ENCODE data around the gene SNTG2. TPM values are rescaled to one million over a fixed set of nuclear protein-coding genes. Genes with fewer than 3 reads are reported as not detected.

Gene SNTG2
- total and polyA plus RNA-seq, 4 donors: not detected

DNA sequence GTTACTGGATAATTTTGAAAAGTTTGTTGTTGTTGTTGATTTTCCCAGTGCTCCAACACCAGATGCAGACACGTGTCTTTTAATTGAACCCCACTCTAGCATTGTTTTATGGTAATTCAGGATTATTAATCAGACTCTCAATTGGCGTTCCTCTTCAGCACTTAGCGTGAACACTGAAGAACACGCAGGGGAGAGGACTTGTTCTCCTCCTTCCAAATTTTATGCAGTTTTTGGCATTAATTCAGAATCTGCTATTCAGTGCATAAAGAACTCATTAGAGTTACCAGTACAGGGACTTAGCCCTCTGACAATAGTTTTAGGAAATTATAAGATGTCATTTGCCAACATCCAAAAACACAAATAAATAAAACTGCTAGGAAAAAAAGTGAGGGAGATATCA is 75.5 kb downstream of the SNTG2 start:
- no peaks in the 10 kb centered on the region for H3K36me3 ChIP-seq (ENCODE audit: control insufficient read depth in 4 of 4, insufficient read depth in 3 of 4, low read depth in 1 of 4, low read length in 3 of 4)
- peaks cover 0 to 5% (median 2%) of the 10 kb centered on the region in 4 donors for H3K27me3 ChIP-seq (ENCODE audit: control insufficient read depth in 4 of 4, insufficient read depth in 4 of 4, low read length in 3 of 4)
- H3K27ac ChIP-seq (ENCODE audit: low read depth in 1 of 2, low read length in 2 of 2): no peak overlapping the region
- 78% methylated on average over 4 of the region's 4 CpGs for WGBS
- no peaks in the 10 kb centered on the region for H3K9me3 ChIP-seq (ENCODE audit: control insufficient read depth in 4 of 4, low read length in 3 of 4)
- no peak overlapping the region for H3K4me3 ChIP-seq (ENCODE audit: low read depth in 1 of 3, low read length in 3 of 3)
- H3K4me1 ChIP-seq (ENCODE audit: control insufficient read depth in 4 of 4, insufficient read depth in 4 of 4, low read length in 3 of 4): no peaks in the 10 kb centered on the region
- no peak for TF ChIP-seq TAF1 (conservative IDR thresholded peaks at IDR 0.05)
- no peak for TF ChIP-seq GABPA (IDR thresholded peaks at IDR 0.05 in 1 of 2, conservative IDR thresholded peaks at IDR 0.05 in 1 of 2)
- no peak for TF ChIP-seq FOXA1 (IDR thresholded peaks at IDR 0.05)
- TF ChIP-seq RXRA (IDR thresholded peaks at IDR 0.05): no peak
- TF ChIP-seq, protein P1, sequence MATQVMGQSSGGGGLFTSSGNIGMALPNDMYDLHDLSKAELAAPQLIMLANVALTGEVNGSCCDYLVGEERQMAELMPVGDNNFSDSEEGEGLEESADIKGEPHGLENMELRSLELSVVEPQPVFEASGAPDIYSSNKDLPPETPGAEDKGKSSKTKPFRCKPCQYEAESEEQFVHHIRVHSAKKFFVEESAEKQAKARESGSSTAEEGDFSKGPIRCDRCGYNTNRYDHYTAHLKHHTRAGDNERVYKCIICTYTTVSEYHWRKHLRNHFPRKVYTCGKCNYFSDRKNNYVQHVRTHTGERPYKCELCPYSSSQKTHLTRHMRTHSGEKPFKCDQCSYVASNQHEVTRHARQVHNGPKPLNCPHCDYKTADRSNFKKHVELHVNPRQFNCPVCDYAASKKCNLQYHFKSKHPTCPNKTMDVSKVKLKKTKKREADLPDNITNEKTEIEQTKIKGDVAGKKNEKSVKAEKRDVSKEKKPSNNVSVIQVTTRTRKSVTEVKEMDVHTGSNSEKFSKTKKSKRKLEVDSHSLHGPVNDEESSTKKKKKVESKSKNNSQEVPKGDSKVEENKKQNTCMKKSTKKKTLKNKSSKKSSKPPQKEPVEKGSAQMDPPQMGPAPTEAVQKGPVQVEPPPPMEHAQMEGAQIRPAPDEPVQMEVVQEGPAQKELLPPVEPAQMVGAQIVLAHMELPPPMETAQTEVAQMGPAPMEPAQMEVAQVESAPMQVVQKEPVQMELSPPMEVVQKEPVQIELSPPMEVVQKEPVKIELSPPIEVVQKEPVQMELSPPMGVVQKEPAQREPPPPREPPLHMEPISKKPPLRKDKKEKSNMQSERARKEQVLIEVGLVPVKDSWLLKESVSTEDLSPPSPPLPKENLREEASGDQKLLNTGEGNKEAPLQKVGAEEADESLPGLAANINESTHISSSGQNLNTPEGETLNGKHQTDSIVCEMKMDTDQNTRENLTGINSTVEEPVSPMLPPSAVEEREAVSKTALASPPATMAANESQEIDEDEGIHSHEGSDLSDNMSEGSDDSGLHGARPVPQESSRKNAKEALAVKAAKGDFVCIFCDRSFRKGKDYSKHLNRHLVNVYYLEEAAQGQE (IDR thresholded peaks at IDR 0.05): no peak
- TF ChIP-seq EGR1 (IDR thresholded peaks at IDR 0.05; ENCODE audit: low read depth in 2 of 2): no peak
- TF ChIP-seq, protein P2, sequence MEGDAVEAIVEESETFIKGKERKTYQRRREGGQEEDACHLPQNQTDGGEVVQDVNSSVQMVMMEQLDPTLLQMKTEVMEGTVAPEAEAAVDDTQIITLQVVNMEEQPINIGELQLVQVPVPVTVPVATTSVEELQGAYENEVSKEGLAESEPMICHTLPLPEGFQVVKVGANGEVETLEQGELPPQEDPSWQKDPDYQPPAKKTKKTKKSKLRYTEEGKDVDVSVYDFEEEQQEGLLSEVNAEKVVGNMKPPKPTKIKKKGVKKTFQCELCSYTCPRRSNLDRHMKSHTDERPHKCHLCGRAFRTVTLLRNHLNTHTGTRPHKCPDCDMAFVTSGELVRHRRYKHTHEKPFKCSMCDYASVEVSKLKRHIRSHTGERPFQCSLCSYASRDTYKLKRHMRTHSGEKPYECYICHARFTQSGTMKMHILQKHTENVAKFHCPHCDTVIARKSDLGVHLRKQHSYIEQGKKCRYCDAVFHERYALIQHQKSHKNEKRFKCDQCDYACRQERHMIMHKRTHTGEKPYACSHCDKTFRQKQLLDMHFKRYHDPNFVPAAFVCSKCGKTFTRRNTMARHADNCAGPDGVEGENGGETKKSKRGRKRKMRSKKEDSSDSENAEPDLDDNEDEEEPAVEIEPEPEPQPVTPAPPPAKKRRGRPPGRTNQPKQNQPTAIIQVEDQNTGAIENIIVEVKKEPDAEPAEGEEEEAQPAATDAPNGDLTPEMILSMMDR (IDR thresholded peaks at IDR 0.05; ENCODE audit: low read depth, low read length, missing input control): no peak
- TF ChIP-seq, protein P3, sequence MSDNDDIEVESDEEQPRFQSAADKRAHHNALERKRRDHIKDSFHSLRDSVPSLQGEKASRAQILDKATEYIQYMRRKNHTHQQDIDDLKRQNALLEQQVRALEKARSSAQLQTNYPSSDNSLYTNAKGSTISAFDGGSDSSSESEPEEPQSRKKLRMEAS (IDR thresholded peaks at IDR 0.05): no peak
- no peak for TF ChIP-seq NR2F2 (IDR thresholded peaks at IDR 0.05)
- no peak for TF ChIP-seq YY1 (IDR thresholded peaks at IDR 0.05)
- no peak for TF ChIP-seq JUND (IDR thresholded peaks at IDR 0.05)
- TF ChIP-seq, protein P4, sequence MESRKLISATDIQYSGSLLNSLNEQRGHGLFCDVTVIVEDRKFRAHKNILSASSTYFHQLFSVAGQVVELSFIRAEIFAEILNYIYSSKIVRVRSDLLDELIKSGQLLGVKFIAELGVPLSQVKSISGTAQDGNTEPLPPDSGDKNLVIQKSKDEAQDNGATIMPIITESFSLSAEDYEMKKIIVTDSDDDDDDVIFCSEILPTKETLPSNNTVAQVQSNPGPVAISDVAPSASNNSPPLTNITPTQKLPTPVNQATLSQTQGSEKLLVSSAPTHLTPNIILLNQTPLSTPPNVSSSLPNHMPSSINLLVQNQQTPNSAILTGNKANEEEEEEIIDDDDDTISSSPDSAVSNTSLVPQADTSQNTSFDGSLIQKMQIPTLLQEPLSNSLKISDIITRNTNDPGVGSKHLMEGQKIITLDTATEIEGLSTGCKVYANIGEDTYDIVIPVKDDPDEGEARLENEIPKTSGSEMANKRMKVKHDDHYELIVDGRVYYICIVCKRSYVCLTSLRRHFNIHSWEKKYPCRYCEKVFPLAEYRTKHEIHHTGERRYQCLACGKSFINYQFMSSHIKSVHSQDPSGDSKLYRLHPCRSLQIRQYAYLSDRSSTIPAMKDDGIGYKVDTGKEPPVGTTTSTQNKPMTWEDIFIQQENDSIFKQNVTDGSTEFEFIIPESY (IDR thresholded peaks at IDR 0.05): no peak
- TF ChIP-seq HNF4G (IDR thresholded peaks at IDR 0.05): no peak
- no peak for TF ChIP-seq RAD21 (IDR thresholded peaks at IDR 0.05)
- no peak for DNase-seq (ENCODE audit: low spot score)
- no peak overlapping the region for H3K9ac ChIP-seq (ENCODE audit: low read depth in 1 of 2, low read length in 2 of 2)

DNA sequence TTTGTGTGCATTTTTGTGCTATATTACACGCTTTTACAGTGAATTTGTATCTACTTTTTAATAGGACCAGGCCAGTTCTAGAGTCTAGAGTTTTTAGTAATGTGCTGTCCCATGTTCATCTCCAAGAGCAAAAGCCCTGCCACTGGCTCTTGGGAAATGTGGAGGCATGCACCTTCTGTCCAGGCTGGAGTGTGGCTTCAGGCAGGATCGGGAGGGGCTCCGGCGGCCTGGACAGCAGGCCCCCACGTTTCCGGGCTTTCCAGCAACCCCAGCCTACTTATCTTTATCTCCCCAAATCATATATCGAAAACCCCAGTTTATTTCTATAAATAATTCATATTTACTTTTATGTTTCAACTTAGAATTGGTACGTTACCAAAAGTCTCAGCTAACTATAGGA is 78.2 kb downstream of the SNTG2 start:
- Histone ChIP-seq H3K27ac (ENCODE audit: low read depth in 1 of 2, low read length in 2 of 2) (no peak overlapping the region), H3K9me3 (ENCODE audit: control insufficient read depth in 4 of 4, low read length in 3 of 4) (peaks cover 0 to 5% (median 0%) of the 10 kb centered on the region in 4 donors), H3K4me1 (ENCODE audit: control insufficient read depth in 4 of 4, insufficient read depth in 4 of 4, low read length in 3 of 4) (no peaks in the 10 kb centered on the region), H3K27me3 (ENCODE audit: control insufficient read depth in 4 of 4, insufficient read depth in 4 of 4, low read length in 3 of 4) (peaks cover 0 to 5% (median 2%) of the 10 kb centered on the region in 4 donors), H3K4me3 (ENCODE audit: low read depth in 1 of 3, low read length in 3 of 3) (no peak overlapping the region), H3K9ac (ENCODE audit: low read depth in 1 of 2, low read length in 2 of 2) (no peak overlapping the region), H3K36me3 (ENCODE audit: control insufficient read depth in 4 of 4, insufficient read depth in 3 of 4, low read depth in 1 of 4, low read length in 3 of 4) (no peaks in the 10 kb centered on the region)
- TF ChIP-seq, protein P4 (IDR thresholded peaks at IDR 0.05): no peak
- no peak for TF ChIP-seq SP1 (IDR thresholded peaks at IDR 0.05)
- TF ChIP-seq FOXA1 (IDR thresholded peaks at IDR 0.05): no peak
- DNase-seq (ENCODE audit: low spot score): no peak
- 68% methylated on average over 8 of the region's 8 CpGs for WGBS
